Measurements from ENCODE around the gene SLC35A5. TPM values are rescaled to one million over a fixed set of nuclear protein-coding genes. Genes with fewer than 3 reads are reported as not detected.

Gene SLC35A5, protein sequence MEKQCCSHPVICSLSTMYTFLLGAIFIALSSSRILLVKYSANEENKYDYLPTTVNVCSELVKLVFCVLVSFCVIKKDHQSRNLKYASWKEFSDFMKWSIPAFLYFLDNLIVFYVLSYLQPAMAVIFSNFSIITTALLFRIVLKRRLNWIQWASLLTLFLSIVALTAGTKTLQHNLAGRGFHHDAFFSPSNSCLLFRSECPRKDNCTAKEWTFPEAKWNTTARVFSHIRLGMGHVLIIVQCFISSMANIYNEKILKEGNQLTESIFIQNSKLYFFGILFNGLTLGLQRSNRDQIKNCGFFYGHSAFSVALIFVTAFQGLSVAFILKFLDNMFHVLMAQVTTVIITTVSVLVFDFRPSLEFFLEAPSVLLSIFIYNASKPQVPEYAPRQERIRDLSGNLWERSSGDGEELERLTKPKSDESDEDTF
- 12.9 and 16.0 TPM in 2 replicates for total RNA-seq (2014; rRNA removed; shearing (Covaris generic))

DNA sequence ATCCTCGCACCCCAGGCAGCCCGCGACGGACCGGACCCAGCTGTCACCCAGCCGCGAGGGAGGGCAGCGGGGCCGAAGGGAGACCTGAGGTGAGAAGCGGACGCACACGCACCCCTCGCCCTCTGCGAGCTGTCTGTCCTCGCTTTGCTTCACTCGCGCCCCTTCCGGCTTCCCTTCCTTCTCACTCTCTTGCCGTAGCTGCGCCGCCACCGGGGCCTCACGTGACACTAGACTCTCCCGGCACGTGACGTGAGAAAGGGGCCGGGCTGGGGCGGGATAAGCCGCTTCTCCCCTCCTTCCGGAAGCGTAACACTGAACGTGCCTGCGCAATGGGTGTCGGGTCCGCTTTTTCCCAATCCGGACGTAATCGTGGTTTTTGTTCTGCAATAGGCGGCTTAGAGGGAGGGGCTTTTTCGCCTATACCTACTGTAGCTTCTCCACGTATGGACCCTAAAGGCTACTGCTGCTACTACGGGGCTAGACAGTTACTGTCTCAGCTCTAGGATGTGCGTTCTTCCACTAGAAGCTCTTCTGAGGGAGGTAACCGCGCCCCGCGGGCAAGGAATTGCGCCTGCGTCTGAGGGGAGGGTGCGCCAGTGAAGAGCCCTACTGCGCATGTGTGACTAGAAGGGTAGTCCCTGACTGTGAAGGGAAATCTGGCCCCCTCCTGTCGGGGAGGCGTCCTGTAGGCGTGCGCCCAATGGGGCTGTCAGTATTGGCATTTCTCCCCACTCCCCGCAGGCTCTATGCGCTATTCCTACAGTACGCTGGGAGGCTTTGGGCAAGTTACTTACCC, at the start of gene SLC35A5, which contains the start of gene ATG3:
TSS of gene SLC35A5 (plus strand) at position 312 of the 796 bp plus-strand sequence. CDS start 1,359 bp downstream, outside the sequence.
TSS of gene ATG3 (minus strand) at position 229 of the 796 bp plus-strand sequence. CDS start 434 bp downstream, outside the sequence.

Other genes with a start within 250 kb of the SLC35A5 start
- gene CD200, start 228.9 kb upstream of the SLC35A5 start, total RNA-seq (2014; rRNA removed; shearing (Covaris generic)) = 0.82 and 0.91 TPM in 2 replicates
- gene BTLA, start 62.6 kb upstream of the SLC35A5 start, total RNA-seq (2014; rRNA removed; shearing (Covaris generic)) = not detected in 2 replicates
- 99.6 and 109 TPM in 2 replicates for gene ATG3, start 83 bp upstream of the SLC35A5 start, total RNA-seq (2014; rRNA removed; shearing (Covaris generic))
- 3.7 and 6.2 TPM in 2 replicates for gene CCDC80, start 79.1 kb downstream of the SLC35A5 start, total RNA-seq (2014; rRNA removed; shearing (Covaris generic))

All from A375 (cell line).